Hepatocyte (in vitro differentiated cells): ENCODE measurements around the gene GCC1. TPM values are rescaled to one million over a fixed set of nuclear protein-coding genes. Genes with fewer than 3 reads are reported as not detected.

ENCODE experiments used
- DNase-seq: peaks from one replicate; pipeline ENCODE4 v3.0.0-alpha.2; 2016; ENCODE audit warnings: low spot score
- H2AFZ ChIP-seq: fragments of 200-600 bp; sonication (generic); 2 replicates; pipeline ENCODE4 v1.6.0; 2016; ENCODE audit warnings: antibody characterized with exemption, mild to moderate bottlenecking
- H3K27ac ChIP-seq: fragments of 200-600 bp; sonication (generic); 2 replicates; pipeline ENCODE4 v1.5.1; 2016; ENCODE audit warnings: mild to moderate bottlenecking
- H3K27me3 ChIP-seq: fragments of 200-600 bp; sonication (generic); 2 replicates; pipeline ENCODE4 v1.6.1; 2016
- H3K36me3 ChIP-seq: fragments of 200-600 bp; sonication (generic); replicated peaks from 2 replicates; pipeline ENCODE4 v1.5.1; 2016; ENCODE audit warnings: low read depth; ENCODE audit not compliant: insufficient read depth
- H3K4me1 ChIP-seq: fragments of 200-600 bp; sonication (generic); 2 replicates; pipeline ENCODE4 v1.5.1; 2016; ENCODE audit warnings: mild to moderate bottlenecking, moderate library complexity; ENCODE audit not compliant: insufficient read depth
- H3K4me2 ChIP-seq: fragments of 200-600 bp; sonication (generic); 2 replicates; pipeline ENCODE4 v1.6.0; 2016
- H3K4me3 ChIP-seq: fragments of 200-600 bp; sonication (generic); 2 replicates; pipeline ENCODE4 v1.5.1; 2016; ENCODE audit warnings: mild to moderate bottlenecking
- H3K79me2 ChIP-seq: fragments of 200-600 bp; sonication (generic); 2 replicates; pipeline ENCODE4 v1.6.0; 2017; ENCODE audit warnings: mild to moderate bottlenecking
- H3K9me2 ChIP-seq: fragments of 200-600 bp; sonication (generic); replicated peaks from 2 replicates; pipeline ENCODE4 v1.6.0; 2017; ENCODE audit warnings: mild to moderate bottlenecking; ENCODE audit not compliant: insufficient read depth
- H3K9me3 ChIP-seq: fragments of 200-600 bp; sonication (generic); 2 replicates; pipeline ENCODE4 v1.5.1; 2016; ENCODE audit warnings: low read depth, mild to moderate bottlenecking
- H4K20me1 ChIP-seq: fragments of 200-600 bp; sonication (generic); 2 replicates; pipeline ENCODE4 v1.6.0; 2016; ENCODE audit warnings: mild to moderate bottlenecking; ENCODE audit not compliant: insufficient read depth, poor library complexity, severe bottlenecking
- EZH2 ChIP-seq: fragments of 200-600 bp; sonication (generic); IDR thresholded peaks from 2 replicates; pipeline ENCODE4 v1.6.1; 2016; ENCODE audit warnings: antibody characterized with exemption, mild to moderate bottlenecking, borderline replicate concordance
- EZH2phosphoT487 ChIP-seq: fragments of 200-600 bp; sonication (generic); IDR thresholded peaks from one replicate; pipeline ENCODE4 v1.6.1; 2018; ENCODE audit warnings: antibody characterized with exemption, mild to moderate bottlenecking, low read depth, moderate library complexity; ENCODE audit not compliant: unreplicated experiment, severe bottlenecking
- WGBS: methylation state at CpG from one replicate; pipeline ENCODE4 v1.1.6; 2016; ENCODE audit warnings: low lambda C conversion rate; ENCODE audit errors: missing lambda C conversion rate; 5-methylcytosine and 5-hydroxymethylcytosine counted together
- polyA plus RNA-seq: library from polyadenylated mRNA; unstranded; fragments of >200 nt; fragmentation: Nextera tagmentation; extraction: Ambion mirVana; gene quantifications from 2 replicates; pipeline ENCODE4 v1.2.1, GENCODE V29; 2016
- total RNA-seq: library from RNA; depleted of rRNA; stranded (reverse); fragments of >200 nt; gene quantifications from 2 replicates; pipeline ENCODE4 v1.2.3, GENCODE V29; 2014
- TF ChIP-seq, protein P1 (sequence below): fragments of 200-600 bp; sonication (generic); IDR thresholded peaks from 2 replicates; pipeline ENCODE4 v1.5.1; 2016; ENCODE audit warnings: antibody characterized with exemption, mild to moderate bottlenecking; ENCODE audit not compliant: poor library complexity

GCC1 gene
- total and polyA plus RNA-seq, 2 experiments from 2014 or later: 13.0 to 15.4 TPM

DNA sequence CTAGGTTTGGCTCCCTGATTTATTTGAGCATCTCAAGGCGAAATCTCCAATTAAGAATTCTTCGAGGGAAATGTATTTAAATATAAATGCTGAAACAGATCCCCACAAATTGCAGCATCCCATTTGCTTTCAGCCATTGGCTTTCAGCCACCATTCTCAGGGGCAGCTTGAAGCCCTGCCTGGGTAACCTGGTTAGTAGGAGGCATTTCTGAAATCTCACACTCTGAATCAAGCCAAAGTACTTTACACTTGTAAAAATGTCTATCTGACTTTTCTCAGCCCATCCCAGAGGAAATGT is 49.1 kb downstream of the GCC1 start:
- DNase-seq: no peak
- peak overlapping the region; percentile 72 for H3K4me2 ChIP-seq

DNA sequence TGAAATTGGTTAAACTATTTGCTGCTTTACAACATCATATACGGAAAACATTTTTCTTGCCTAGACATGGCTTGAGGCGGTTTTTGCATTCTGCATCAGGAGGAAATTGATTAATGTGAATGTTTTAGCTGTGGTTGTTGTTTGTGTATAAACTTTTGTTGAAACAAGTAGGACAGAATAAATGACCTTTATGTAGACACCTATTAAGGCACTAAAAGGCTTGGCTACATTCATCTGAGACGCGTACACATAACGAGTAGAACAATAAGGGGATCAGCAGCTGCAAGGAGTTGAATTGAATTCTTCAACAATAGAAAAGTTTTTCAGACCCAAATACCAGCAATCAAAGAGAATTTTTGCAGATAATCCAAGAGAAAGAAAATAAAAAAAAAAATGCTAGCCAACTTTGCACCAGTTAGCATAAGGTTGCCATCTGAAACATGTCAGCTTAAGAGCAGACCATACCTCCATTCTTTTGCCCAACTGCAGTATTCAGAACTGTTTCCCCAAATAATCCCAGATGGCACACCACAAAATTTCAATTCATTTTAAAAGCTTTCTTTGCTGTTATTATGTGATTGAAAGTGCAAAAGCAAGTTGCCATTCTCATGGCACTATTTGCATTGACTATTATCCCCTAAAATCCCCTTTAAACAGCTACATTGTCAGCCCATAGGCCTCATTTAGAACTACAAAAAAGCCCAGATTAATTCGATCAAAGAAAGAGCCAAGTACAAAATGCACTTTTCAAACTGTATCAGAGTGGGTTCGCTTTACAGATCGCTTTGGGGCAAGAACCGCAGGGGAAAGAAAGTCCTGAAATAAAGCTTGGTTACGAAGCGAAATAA is 49.6 kb downstream of the GCC1 start:
- Histone ChIP-seq H3K4me2 (no peak overlapping the region), H2AFZ (no peak overlapping the region), H3K36me3 (no peaks in the 10 kb centered on the region), H3K4me3 (no peak overlapping the region), H3K27me3 (peaks cover 31% of the 10 kb centered on the region), H4K20me1 (no peaks in the 10 kb centered on the region), H3K4me1 (no peaks in the 10 kb centered on the region), H3K27ac (no peak overlapping the region), H3K9me2 (no peaks in the 10 kb centered on the region), H3K9me3 (no peaks in the 10 kb centered on the region), H3K79me2 (no peaks in the 10 kb centered on the region)
- TF ChIP-seq EZH2phosphoT487 (no peak), EZH2 (no peak)
- TF ChIP-seq, protein P1, sequence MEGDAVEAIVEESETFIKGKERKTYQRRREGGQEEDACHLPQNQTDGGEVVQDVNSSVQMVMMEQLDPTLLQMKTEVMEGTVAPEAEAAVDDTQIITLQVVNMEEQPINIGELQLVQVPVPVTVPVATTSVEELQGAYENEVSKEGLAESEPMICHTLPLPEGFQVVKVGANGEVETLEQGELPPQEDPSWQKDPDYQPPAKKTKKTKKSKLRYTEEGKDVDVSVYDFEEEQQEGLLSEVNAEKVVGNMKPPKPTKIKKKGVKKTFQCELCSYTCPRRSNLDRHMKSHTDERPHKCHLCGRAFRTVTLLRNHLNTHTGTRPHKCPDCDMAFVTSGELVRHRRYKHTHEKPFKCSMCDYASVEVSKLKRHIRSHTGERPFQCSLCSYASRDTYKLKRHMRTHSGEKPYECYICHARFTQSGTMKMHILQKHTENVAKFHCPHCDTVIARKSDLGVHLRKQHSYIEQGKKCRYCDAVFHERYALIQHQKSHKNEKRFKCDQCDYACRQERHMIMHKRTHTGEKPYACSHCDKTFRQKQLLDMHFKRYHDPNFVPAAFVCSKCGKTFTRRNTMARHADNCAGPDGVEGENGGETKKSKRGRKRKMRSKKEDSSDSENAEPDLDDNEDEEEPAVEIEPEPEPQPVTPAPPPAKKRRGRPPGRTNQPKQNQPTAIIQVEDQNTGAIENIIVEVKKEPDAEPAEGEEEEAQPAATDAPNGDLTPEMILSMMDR: no peak
- 90% methylated on average over 11 of the region's 11 CpGs for WGBS
- DNase-seq: no peak

More for the DNA sequence above, 49.1 kb downstream of the GCC1 start:
- H2AFZ ChIP-seq: no peak overlapping the region
- H3K4me1 ChIP-seq: no peaks in the 10 kb centered on the region
- TF ChIP-seq EZH2phosphoT487: no peak
- TF ChIP-seq EZH2: no peak
- TF ChIP-seq, protein P1: no peak
- H3K9me3 ChIP-seq: no peaks in the 10 kb centered on the region
- no peaks in the 10 kb centered on the region for H3K36me3 ChIP-seq
- H3K27me3 ChIP-seq: peaks cover 31% of the 10 kb centered on the region
- WGBS: 72% methylated on average over 2 of the region's 2 CpGs
- no peak overlapping the region for H3K27ac ChIP-seq
- no peaks in the 10 kb centered on the region for H4K20me1 ChIP-seq
- H3K9me2 ChIP-seq: no peaks in the 10 kb centered on the region
- H3K4me3 ChIP-seq: no peak overlapping the region
- H3K79me2 ChIP-seq: no peaks in the 10 kb centered on the region

DNA sequence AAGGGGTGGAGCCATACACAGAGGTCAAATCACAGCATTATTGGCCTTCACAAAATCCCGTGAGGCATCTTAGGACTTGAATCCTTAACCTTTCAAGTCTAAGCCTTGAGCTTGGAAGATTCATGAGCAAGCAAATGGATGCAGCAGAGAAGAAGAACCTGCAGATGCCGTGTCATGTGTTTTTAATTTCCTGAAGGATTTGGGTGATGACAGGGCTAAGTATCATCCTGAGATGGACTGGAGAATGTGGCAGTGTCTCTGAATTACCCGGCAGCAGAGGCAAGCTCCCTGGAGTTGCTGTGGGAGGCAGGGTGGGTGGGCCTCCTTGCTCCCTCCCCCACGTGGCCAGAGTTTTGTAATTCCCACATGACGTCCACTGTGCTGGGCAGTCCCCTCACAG is 50.8 kb downstream of the GCC1 start:
- DNase-seq: no peak
- 42% methylated on average over 5 of the region's 5 CpGs for WGBS
- Histone ChIP-seq H3K36me3 (no peaks in the 10 kb centered on the region), H3K4me2 (no peak overlapping the region), H3K9me3 (no peaks in the 10 kb centered on the region), H3K4me3 (no peak overlapping the region), H3K27ac (no peak overlapping the region), H4K20me1 (no peaks in the 10 kb centered on the region), H3K27me3 (peaks cover 31% of the 10 kb centered on the region), H3K79me2 (no peaks in the 10 kb centered on the region), H3K4me1 (no peaks in the 10 kb centered on the region), H3K9me2 (no peaks in the 10 kb centered on the region), H2AFZ (no peak overlapping the region)
- TF ChIP-seq, protein P1: no peak
- TF ChIP-seq EZH2 (no peak), EZH2phosphoT487 (no peak)
